Right lobe of liver (tissue), 6 donors: ENCODE results near the gene ANKS1B. TPM values are rescaled to one million over a fixed set of nuclear protein-coding genes. Genes with fewer than 3 reads are reported as not detected.

Experiments used
- ATAC-seq, 4 donors: fragments of 200-7000 bp; cut with Tn5 transposase; one replicate each; pipeline ENCODE4 v1.9.1; 2020; ENCODE audit warnings: mild to moderate bottlenecking in 4 of 4, moderate library complexity in 4 of 4
- DNase-seq, 3 donors: peaks; one replicate each; pipeline ENCODE4 v3.0.0-alpha.2; 2020
- H3K27ac ChIP-seq, 3 donors: fragments of 200-600 bp; one replicate each; pipeline ENCODE4 v1.8.0; 2022
- H3K27me3 ChIP-seq, 2 donors: fragments of 200-600 bp; one replicate each; pipeline ENCODE4 v1.8.0; 2022
- H3K36me3 ChIP-seq, 4 donors: fragments of 200-600 bp; sonication (generic) in 1 of 4; one replicate each; pipeline versions ENCODE4 v1.5.1 to v1.8.0; 2017 to 2022; ENCODE audit warnings: control low read depth in 1 of 4
- H3K4me1 ChIP-seq, 4 donors: fragments of 200-600 bp; sonication (generic) in 1 of 4; one replicate each; pipeline versions ENCODE4 v1.5.1 to v1.8.0; 2017 to 2022; ENCODE audit warnings: control low read depth in 1 of 4
- H3K4me3 ChIP-seq, 3 donors: fragments of 200-600 bp; one replicate each; pipeline ENCODE4 v1.8.0; 2022
- H3K9me3 ChIP-seq, 4 donors: fragments of 200-600 bp; sonication (generic) in 1 of 4; one replicate each; pipeline versions ENCODE4 v1.5.1 to v1.8.0; 2017 to 2022; ENCODE audit warnings: control low read depth in 1 of 4
- CTCF ChIP-seq, 4 donors: fragments of 200-600 bp in 3 of 4; fragments of 450-650 bp in 1 of 4; IDR thresholded peaks; one replicate each; pipeline versions ENCODE4 v1.5.1 to v1.8.0; 2016 to 2022; ENCODE audit warnings: antibody characterized with exemption in 4 of 4, mild to moderate bottlenecking in 2 of 4
- POLR2A ChIP-seq: fragments of 450-650 bp; IDR thresholded peaks from one replicate; pipeline ENCODE4 v1.6.1; 2017; ENCODE audit warnings: antibody characterized with exemption, mild to moderate bottlenecking
- WGBS: methylation state at CpG from one replicate; pipeline ENCODE4 v1.1.6; 2018; ENCODE audit warnings: low coverage, low lambda C conversion rate; ENCODE audit not compliant: insufficient coverage; ENCODE audit errors: missing lambda C conversion rate; 5-methylcytosine and 5-hydroxymethylcytosine counted together
- intact Hi-C, 2 donors: fragments of 100-400 bp; cut with DNase I; formaldehyde crosslinking; loops; one replicate each; pipeline versions ENCODE4 v1.11.2 to v1.14.1; 2022
- total RNA-seq, 6 experiments: library from RNA; depleted of rRNA in 2 of 6; stranded (reverse); fragments of >200 nt in 2 of 6; fragmentation: NEBNext Ultra II Directional in 3 of 6; extraction: Animal tissue kit (Norgen Biotek cat#: 25700) in 3 of 6; gene quantifications; one replicate each; pipeline versions ENCODE4 v1.1.0 to v1.2.4, GENCODE V29; 2016 to 2023
- donor health status: DM: no; HTN: yes; CAD: no.
- donor health status: DM: no; HTN: no; CAD: no.
- donor health status: DM: no; HTN: no; CAD: no.
- donor health status: DM: no; HTN: yes; CAD: no.
- donor health status: DM: no; HTN: yes; CAD: no.

The ANKS1B gene
- total RNA-seq, 6 experiments from 2014 or later, result 0.17 to 1.9 (median 0.44) TPM; not detected in 1

GRCh38 chr12:99444859-99445316 is 539.8 kb downstream of the ANKS1B start:
- DNase-seq (no peak), ATAC-seq (no peak)
- Histone ChIP-seq H3K9me3 (peaks cover 0 to 3% (median 0%) of the 10 kb centered on the region in 4 donors), H3K27ac (no peak overlapping the region), H3K4me3 (no peak overlapping the region), H3K4me1 (no peaks in the 10 kb centered on the region), H3K36me3 (no peaks in the 10 kb centered on the region), H3K27me3 (no peaks in the 10 kb centered on the region)
- intact Hi-C loops, result no loop called here
- TF ChIP-seq POLR2A (no peak), CTCF (IDR thresholded peaks at IDR 0.05) (no peak)

DNA sequence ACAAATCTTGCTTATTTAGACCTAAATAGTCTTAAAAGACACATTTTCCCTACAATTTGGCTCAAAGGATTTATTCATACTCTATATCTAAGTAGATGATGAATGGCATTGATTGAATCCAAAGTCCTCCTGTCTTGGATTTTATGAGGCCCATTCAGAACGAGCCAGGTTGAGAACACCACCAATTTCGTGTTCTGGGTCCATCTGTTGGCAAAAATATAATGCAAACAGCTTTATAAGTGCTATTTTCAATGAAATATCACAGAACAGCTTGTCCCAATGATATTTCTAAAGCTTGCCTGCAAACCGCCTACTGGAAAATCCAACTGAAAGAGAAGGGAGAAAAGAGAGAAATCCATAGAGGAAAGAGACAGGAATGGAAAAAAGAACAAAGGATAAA is 542.0 kb downstream of the ANKS1B start:
- H3K9me3 ChIP-seq, result peaks cover 0 to 3% (median 0%) of the 10 kb centered on the region in 4 donors
- WGBS, result 32% methylated on average over 3 of the region's 3 CpGs
- H3K36me3 ChIP-seq, result no peaks in the 10 kb centered on the region
- intact Hi-C loops, result no loop called here
- no peak overlapping the region for H3K27ac ChIP-seq
- no peaks in the 10 kb centered on the region for H3K4me1 ChIP-seq
- H3K4me3 ChIP-seq, result no peak overlapping the region
- H3K27me3 ChIP-seq, result no peaks in the 10 kb centered on the region
- TF ChIP-seq CTCF (IDR thresholded peaks at IDR 0.05) (no peak), POLR2A (no peak)
- ATAC-seq, result no peak
- DNase-seq, result no peak

DNA sequence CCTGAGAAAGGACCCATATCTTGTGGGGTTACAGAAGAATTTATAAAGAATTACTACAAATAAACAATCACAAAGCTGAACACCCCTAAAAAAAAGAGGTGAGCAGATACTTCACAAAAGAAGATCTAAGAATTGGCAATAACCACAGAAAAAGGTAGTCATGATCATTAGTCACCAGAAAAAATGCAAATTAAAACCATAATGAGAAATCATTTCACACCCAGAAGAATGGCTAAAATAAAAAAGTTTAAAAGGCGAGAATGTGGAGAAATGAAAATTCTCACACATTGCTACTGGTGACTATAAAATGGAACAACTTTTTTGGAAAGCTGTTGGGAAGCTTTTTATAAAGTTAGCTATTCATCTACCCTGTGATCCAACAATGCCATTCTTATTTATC is 545.3 kb downstream of the ANKS1B start:
- WGBS, result 53% methylated on average over 1 of the region's 1 CpG
- no peaks in the 10 kb centered on the region for H3K4me1 ChIP-seq
- intact Hi-C loops, result no loop called here
- no peaks in the 10 kb centered on the region for H3K27me3 ChIP-seq
- TF ChIP-seq POLR2A, result no peak
- TF ChIP-seq CTCF (IDR thresholded peaks at IDR 0.05), result no peak
- H3K9me3 ChIP-seq, result no peaks in the 10 kb centered on the region
- H3K4me3 ChIP-seq, result no peak overlapping the region
- H3K36me3 ChIP-seq, result no peaks in the 10 kb centered on the region
- DNase-seq (no peak), ATAC-seq (no peak)
- no peak overlapping the region for H3K27ac ChIP-seq

- Histone ChIP-seq H3K27me3 (no peaks in the 10 kb centered on the region), H3K36me3 (no peaks in the 10 kb centered on the region), H3K9me3 (no peaks in the 10 kb centered on the region), H3K27ac (no peak overlapping the region), H3K4me1 (no peaks in the 10 kb centered on the region), H3K4me3 (no peak overlapping the region)
- DNase-seq, result no peak
- intact Hi-C loops, result no loop called here
- TF ChIP-seq CTCF (IDR thresholded peaks at IDR 0.05) (no peak), POLR2A (no peak)
- ATAC-seq, result no peak
Measured at GRCh38 chr12:99436584-99436983, 548.2 kb downstream of the ANKS1B start.

DNA sequence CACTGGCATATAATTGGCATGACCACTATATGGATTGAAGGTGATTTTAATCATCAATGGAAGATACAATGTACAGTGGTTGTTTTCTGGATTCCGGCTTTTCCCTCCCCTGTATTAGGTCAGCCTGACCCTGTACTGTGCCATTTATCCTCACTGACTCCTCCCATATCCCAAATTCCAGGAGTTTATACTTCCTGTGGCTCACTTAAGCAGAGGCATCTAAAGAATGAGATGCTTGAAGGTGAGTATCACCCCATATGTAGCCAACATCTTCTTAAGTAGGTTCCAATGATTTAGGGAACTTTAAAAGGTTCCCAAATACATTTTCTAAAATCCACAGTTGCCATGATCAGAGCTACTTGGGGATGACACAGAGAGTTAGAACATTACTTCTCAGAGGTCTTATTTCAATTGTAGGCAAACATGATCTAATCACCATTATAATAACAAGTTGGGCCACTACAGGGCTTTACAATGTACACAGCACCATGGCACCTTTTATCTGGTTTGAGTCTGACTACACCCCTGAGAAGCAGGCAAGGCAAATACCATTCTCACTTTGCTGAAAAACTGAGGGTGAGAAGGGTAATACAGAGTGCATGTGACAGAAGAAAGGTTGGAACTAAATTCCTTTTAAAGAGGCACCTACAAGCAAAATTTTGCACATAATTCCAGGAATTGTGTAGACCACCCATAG is 549.5 kb downstream of the ANKS1B start:
- intact Hi-C loops, result no loop called here
- Histone ChIP-seq H3K4me3 (no peak overlapping the region), H3K27me3 (no peaks in the 10 kb centered on the region), H3K27ac (no peak overlapping the region), H3K36me3 (no peaks in the 10 kb centered on the region), H3K4me1 (no peaks in the 10 kb centered on the region), H3K9me3 (no peaks in the 10 kb centered on the region)
- WGBS, result 20% methylated on average over 1 of the region's 1 CpG
- no peak for DNase-seq
- TF ChIP-seq POLR2A, result no peak
- TF ChIP-seq CTCF (IDR thresholded peaks at IDR 0.05), result no peak
- no peak for ATAC-seq
